ENCODE measurements around the gene ANKRD63.

GRCh38 chr15:40285554-40286011, 2.7 kb upstream of the ANKRD63 start:
- TF ChIP-seq CTCF (IDR thresholded peaks at IDR 0.05) (no peak), EZH2 (IDR thresholded peaks at IDR 0.05; ENCODE audit: borderline replicate concordance, insufficient read depth, low read depth, low read length, poor library complexity, severe bottlenecking) (no peak)

All from B cell (primary cell).